Naive thymus-derived CD8-positive, alpha-beta T cell (primary cell): ENCODE data around the gene PLAGL2. TPM values are rescaled to one million over a fixed set of nuclear protein-coding genes. Genes with fewer than 3 reads are reported as not detected.

ENCODE experiments used
- ATAC-seq, 2 donors: fragments of 150-1000 bp; cut with Tn5 transposase in 1 of 2; sonication (Bioruptor Pico), chemical (Tn5 transposase) in 1 of 2; 1 replicate in 1 of 2; 2 replicates in 1 of 2; pipeline ENCODE4 v1.10.0; 2021; ENCODE audit warnings: mild to moderate bottlenecking in 2 of 2, moderate library complexity in 2 of 2
- POLR2A ChIA-PET: fragments of 350-600 bp; sonication (Branson Sonifier 250); formaldehyde crosslinking; loops from one replicate; lab custom pipeline; 2021; ENCODE audit warnings: antibody characterized with exemption; lab: Charles Lee
- DNase-seq, 10 donors: peaks; one replicate each; pipeline versions ENCODE4 v3.0.0 to v3.0.0-alpha.2; 2020 to 2022
- H3K27ac Mint-ChIP-seq, 10 donors: one replicate each; pipeline ENCODE4 v1.8.0; 2020 to 2022; ENCODE audit warnings: mild to moderate bottlenecking in 10 of 10, mixed read lengths in 10 of 10, moderate library complexity in 4 of 10, inconsistent platforms in 1 of 10
- H3K27me3 Mint-ChIP-seq, 5 donors: one replicate each; pipeline ENCODE4 v1.8.0; 2021 to 2022; ENCODE audit warnings: mixed read lengths in 5 of 5
- H3K36me3 Mint-ChIP-seq, 3 donors: one replicate each; pipeline ENCODE4 v1.8.0; 2020 to 2022; ENCODE audit warnings: mixed read lengths in 3 of 3, mild to moderate bottlenecking in 2 of 3, inconsistent platforms in 1 of 3
- H3K4me1 Mint-ChIP-seq, 4 donors: one replicate each; pipeline ENCODE4 v1.8.0; 2021 to 2022; ENCODE audit warnings: mixed read lengths in 4 of 4
- H3K4me3 Mint-ChIP-seq, 10 donors: one replicate each; pipeline ENCODE4 v1.8.0; 2020 to 2022; ENCODE audit warnings: mild to moderate bottlenecking in 10 of 10, mixed read lengths in 10 of 10, moderate library complexity in 6 of 10, inconsistent platforms in 1 of 10
- H3K9me3 Mint-ChIP-seq, 9 donors: one replicate each; pipeline ENCODE4 v1.8.0; 2020 to 2022; ENCODE audit warnings: mixed read lengths in 9 of 9, mild to moderate bottlenecking in 3 of 9, inconsistent platforms in 1 of 9, moderate library complexity in 1 of 9
- polyA plus RNA-seq, 3 donors: library from polyadenylated mRNA; unstranded; fragments of 300-500 nt; fragmentation: Illumina TruSeq; gene quantifications; one replicate each; pipeline ENCODE4 v1.2.3, GENCODE V29; 2021
- total RNA-seq, 8 experiments: library from RNA in 2 of 8; stranded (reverse) in 2 of 8; gene quantifications; one replicate each; pipeline ENCODE4 v1.2.3 and lab custom pipeline; 2021 to 2026

The PLAGL2 gene
- total and polyA plus RNA-seq, 5 experiments from 2014 or later: 1.2 to 14.5 (median 4.2) TPM

DNA sequence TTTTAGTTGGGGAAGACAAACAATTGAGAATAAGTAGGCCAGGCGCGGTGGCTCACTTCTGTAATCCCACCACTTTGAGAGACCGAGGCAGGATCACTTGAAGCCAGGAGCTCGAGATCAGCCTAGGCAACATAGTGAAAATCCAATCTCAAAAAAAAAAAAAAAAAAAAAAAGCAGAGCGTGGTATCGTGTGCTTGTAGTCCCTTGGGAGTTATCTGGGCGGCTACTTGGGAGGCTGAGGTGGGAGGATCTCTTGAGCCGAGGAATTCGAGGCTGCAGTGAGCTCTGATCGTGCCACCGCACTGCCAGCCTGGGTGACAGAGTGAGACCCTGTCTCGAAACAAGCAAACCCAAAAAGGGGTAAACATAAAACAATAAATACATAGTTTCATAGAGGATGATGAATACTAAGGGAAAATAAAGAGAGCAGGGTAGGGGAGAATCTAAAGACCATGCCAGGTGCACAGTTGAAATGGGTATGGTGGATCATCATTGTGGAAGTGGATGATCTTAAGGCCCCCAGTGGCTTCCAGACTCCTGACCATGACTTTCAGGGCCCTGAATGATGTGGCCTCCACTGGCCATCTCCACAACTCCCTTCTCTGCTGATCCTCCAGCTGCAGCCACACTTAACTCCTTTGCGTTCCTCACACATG, 1.1 kb upstream of the PLAGL2 start:
- DNase-seq: no peak
- POLR2A ChIA-PET: interaction anchor here (0.6 kb wide), 1 partner anchor 95 kb away, joined by 3 read pairs; no protein-coding TSS in a partner anchor
- H3K27me3 Mint-ChIP-seq: no peaks in the 10 kb centered on the region
- peak overlapping the region; percentile 53 to 93 (median 91) for H3K27ac Mint-ChIP-seq
- peak overlapping the region; percentile 84 to 97 (median 87) for H3K4me3 Mint-ChIP-seq
- H3K4me1 Mint-ChIP-seq: peaks cover 44 to 82% (median 70%) of the 10 kb centered on the region in 4 donors
- ATAC-seq: no peak
- peaks cover 6 to 37% (median 14%) of the 10 kb centered on the region in 3 donors for H3K36me3 Mint-ChIP-seq
- H3K9me3 Mint-ChIP-seq: no peaks in the 10 kb centered on the region

DNA sequence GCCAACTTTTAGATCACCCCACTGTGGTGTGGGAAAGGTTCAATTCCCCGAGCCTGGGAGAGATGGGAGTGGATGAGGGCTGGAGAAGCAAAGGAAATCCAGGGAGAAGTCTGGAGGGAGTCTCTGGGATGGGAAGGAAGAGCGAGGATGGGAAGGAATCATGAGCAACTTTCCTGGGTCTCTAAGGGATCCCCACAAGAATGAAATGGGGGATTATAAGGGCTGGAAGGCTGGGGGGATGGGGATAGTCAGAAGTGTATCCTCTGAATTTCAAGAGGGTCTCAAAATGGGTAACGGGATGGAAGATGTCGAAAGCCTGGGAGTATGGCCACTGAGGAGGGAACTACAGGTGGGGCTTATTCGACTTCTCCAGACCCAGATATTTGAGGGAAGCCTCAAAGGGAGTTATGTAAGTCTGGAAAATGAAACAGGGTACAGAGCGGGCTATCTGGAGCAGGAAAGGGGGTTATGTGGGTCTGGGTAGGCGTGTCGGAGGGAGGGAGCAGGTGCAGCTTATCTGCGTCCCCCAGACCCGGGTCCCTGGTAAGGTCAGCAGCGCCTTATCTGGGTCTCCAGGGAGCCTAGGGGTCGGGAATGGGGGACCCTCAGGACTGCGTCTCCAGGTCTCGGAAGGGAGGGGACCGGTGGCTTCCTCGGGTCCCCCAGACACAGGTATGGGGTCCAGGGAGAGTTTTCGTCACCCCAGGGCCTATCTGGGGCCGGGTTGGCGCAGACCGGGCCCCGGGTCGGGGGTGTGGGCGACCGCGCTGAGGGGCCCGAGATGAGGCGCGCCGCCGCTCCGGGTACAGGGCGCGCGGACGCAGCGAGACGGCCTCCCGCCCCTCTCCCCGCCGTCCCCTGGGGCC, 550 bp downstream of the PLAGL2 start:
- no peaks in the 10 kb centered on the region for H3K9me3 Mint-ChIP-seq
- peak in 1 of 2 donors; percentile 10 for ATAC-seq
- peaks cover 6 to 28% (median 11%) of the 10 kb centered on the region in 3 donors for H3K36me3 Mint-ChIP-seq
- peaks cover 49 to 90% (median 80%) of the 10 kb centered on the region in 4 donors for H3K4me1 Mint-ChIP-seq
- POLR2A ChIA-PET: interaction anchor here (0.6 kb wide), 1 partner anchor 99 kb away, joined by 4 read pairs; no protein-coding TSS in a partner anchor
- H3K27ac Mint-ChIP-seq: peak overlapping the region; percentile 90 to 99 (median 96)
- DNase-seq: peak in 2 of 10 donors; percentile 3 to 22
- H3K4me3 Mint-ChIP-seq: peak overlapping the region; percentile 90 to 97 (median 95)
- no peaks in the 10 kb centered on the region for H3K27me3 Mint-ChIP-seq

DNA sequence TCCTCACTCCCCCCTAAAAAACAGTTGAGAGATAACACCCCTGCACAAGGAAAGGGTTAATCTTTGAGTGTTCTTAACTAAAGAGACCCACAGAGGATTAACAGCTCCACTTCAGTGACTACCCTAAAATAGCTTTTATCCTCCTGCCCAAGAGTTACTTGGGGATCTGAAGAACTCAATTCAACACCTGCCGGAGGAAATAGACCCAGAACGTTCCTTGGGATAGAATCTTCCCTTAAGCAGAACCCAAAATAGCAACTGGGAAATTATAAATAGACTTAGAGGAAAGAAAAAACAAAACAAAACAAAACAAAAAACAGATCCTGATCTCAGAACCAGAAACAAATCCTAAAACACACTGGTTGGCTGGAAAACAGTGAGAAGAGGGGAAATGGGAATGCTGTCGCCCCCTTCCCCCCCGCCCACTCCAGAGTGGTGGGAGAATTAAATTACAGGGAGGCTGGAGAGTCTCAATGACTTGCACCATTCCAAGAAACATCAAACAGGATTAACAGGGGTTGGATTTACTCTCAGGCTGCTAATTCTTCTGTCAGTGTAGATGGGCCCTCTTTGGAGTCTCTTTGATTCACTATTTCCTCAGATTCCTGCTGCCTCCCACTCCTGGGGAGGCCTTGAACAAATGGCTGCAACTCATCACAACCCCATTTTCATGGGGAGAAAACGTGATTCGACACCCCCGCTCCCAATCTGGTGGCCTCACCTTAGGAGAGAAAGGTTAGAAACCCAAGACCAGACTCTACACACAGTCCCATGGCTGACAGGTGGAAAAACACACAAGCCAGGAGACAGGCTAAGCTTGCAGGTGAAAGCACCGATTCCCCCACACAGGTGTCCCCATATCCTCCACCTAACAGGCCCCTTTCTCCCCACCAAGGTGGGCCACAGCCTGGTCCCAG, 1.4 kb downstream of the PLAGL2 start:
- no peak for DNase-seq
- ATAC-seq: no peak
- H3K4me1 Mint-ChIP-seq: peaks cover 45 to 82% (median 75%) of the 10 kb centered on the region in 4 donors
- H3K27me3 Mint-ChIP-seq: no peaks in the 10 kb centered on the region
- H3K4me3 Mint-ChIP-seq: peak overlapping the region; percentile 90 to 97 (median 95)
- H3K36me3 Mint-ChIP-seq: peaks cover 0 to 26% (median 6%) of the 10 kb centered on the region in 3 donors
- peak overlapping the region; percentile 90 to 99 (median 96) for H3K27ac Mint-ChIP-seq
- POLR2A ChIA-PET: interaction anchor here (0.6 kb wide), 1 partner anchor 46 kb away, joined by 6 read pairs; no protein-coding TSS in a partner anchor
- H3K9me3 Mint-ChIP-seq: no peaks in the 10 kb centered on the region

DNA sequence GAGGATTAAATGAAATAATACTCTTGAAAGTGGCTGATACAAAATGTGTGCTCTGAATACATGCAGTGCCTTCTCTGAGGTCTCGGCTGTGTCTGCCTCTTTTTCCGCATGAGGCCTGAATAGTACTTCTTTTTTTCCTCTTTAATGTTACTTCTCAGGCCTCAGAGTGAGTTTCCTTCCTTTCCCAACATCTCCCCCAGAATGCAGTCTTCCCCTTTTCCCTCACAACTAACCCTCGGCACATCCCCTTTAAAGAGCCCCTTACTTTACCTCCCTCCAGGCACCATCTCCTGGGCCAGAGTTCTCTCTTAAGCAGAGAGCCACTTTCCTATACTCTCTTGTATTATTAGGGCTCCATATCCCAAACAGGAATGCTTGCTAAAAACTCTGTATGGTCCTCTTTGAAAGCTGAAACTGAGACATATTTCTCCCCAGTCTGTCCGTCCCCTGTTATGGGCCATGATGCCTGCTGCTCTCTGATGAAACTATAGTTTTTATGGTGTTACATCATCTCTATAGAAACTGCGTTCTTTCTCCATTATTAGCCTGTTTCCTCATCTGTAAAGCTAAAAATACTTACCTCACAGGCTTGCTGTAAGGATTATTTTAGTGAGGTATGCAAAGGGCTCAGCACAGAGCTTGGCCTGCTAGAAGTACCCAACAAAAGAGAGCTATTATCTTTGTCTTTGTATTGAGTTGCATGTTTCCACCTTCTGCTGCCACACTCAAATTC, 2.3 kb downstream of the PLAGL2 start:
- DNase-seq: no peak
- H3K27ac Mint-ChIP-seq: peak overlapping the region; percentile 7 to 95 (median 71)
- no peaks in the 10 kb centered on the region for H3K27me3 Mint-ChIP-seq
- H3K36me3 Mint-ChIP-seq: peaks cover 0 to 27% (median 0%) of the 10 kb centered on the region in 3 donors
- ATAC-seq: no peak
- no peaks in the 10 kb centered on the region for H3K9me3 Mint-ChIP-seq
- peak overlapping the region; percentile 90 to 97 (median 95) for H3K4me3 Mint-ChIP-seq
- peaks cover 42 to 73% (median 68%) of the 10 kb centered on the region in 4 donors for H3K4me1 Mint-ChIP-seq
- POLR2A ChIA-PET: interaction anchor here (0.5 to 0.8 kb wide), 3 partner anchors 47 to 153 kb away, joined by 4 to 8 read pairs (median 6); partner anchors contain the start of gene ASXL1

DNA sequence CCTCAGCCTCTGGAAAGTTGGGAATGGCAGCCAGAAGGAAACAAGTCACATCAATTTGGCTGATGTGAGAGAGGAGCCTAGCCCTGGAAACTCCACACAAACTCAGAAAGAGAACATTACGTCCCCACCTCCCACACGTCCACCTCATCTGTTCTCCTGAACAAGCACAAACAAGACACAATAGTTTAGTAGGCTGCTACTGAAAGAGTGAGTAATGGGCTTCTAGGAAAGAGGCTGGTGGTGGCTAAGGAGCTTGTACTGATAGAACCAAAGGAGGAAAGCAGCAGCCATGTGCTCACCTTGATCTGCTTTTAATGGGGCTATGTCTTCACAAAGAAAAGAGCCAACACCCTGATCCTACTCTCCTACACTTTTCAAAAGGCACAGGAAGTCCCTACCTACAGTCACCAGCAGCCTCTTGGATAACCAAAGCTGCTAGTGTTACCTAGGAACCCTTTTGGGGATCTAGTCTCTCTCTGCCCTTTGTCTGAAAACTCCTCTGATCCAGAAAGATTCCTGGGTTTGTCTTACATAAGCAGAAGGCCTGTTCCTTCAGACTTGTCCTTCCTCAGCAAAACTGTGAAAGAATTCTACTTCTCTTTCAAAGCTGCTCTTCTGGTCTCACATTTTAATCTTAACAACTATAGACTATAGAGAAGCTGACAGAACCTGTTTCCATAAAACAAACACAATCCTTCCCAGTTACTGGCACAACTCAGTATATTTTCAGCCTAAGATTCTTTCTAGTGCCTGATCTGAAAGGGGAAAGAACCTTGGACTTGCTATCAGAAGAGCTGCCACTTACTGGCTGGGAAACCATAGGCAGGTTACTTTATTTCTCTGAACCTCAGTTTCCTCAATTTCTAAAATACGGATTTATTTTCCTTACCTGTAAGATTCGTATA, 3.1 kb downstream of the PLAGL2 start:
- Mint-ChIP-seq H3K4me1 (peaks cover 40 to 67% (median 66%) of the 10 kb centered on the region in 4 donors), H3K36me3 (peaks cover 0 to 34% (median 0%) of the 10 kb centered on the region in 3 donors), H3K27ac (peak overlapping the region; percentile 3 to 93 (median 56)), H3K4me3 (peak overlapping the region in 7 of 10 donors; percentile 1 to 97 (median 93)), H3K9me3 (no peaks in the 10 kb centered on the region), H3K27me3 (no peaks in the 10 kb centered on the region)
- DNase-seq (no peak), ATAC-seq (no peak)
- POLR2A ChIA-PET: interaction anchor here (0.8 to 2.2 kb wide), 2 partner anchors 15 to 153 kb away, joined by 4 to 6 read pairs; partner anchors contain the start of gene ASXL1

DNA sequence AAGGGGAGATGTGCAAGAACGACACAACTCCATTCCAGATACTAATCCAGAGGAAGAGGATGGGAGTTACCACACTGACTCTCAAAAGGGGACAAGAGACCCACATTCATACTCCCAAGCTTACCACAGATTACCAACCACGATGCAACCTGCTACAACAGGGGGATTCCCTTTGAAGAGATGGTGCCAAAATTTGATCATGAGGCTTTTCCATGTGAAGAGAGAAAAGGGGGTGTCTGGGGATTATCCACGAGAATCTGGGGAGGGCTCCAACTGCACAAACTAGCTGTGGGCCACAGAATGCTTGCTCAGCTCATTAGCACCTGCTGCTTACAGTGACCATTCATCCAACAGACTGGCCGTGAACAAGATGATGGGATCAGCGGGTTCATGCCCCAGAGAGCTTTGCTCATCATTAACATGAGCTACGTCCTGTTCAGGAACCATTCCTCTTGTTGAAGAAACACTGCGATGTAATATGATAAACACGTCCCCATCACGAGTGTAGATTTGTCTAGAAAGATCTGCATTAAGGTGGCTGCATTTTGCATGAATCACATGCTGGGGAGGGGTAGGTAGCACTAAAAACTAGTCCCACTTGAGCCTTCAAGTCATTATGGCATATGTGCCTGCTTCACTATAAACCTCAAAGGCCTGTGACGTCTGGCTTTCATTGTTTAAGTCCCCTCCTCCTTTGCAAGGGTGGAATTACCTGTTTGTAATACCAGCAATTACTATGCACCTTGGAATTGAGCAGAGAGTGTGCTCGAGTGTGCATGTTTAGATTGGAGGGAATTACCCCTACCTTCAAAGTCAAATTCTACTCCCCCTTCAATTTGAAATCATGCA, 4.0 kb downstream of the PLAGL2 start:
- Mint-ChIP-seq H3K36me3 (peaks cover 0 to 42% (median 0%) of the 10 kb centered on the region in 3 donors), H3K4me3 (peak overlapping the region in 4 of 10 donors; percentile 3 to 93 (median 30)), H3K27me3 (no peaks in the 10 kb centered on the region), H3K9me3 (no peaks in the 10 kb centered on the region), H3K27ac (peak overlapping the region; percentile 4 to 93 (median 60)), H3K4me1 (peaks cover 38 to 63% (median 61%) of the 10 kb centered on the region in 4 donors)
- ATAC-seq (no peak), DNase-seq (no peak)
- POLR2A ChIA-PET: interaction anchor here (2.2 kb wide), 1 partner anchor 14 kb away, joined by 6 read pairs; no protein-coding TSS in a partner anchor

DNA sequence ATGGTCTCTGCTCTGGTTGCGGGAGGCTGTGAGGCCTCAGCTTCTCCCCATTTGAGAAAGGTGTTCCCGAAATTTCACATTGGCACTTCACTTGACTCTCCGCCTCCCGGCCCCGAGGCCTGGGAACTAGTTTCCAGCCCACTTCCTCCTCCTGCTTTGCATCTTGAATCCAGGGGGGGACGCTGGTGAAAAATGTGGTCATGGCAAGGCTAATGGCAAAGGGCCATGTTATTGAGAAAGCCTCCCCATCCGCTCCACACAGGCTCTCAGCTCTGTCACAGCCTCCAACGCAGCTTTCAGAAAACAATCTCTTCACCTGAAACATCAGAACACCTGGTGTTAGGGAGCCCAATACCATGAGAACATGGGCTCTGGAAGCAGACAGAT, 5.6 kb downstream of the PLAGL2 start:
- peaks cover 41 to 58% (median 56%) of the 10 kb centered on the region in 4 donors for H3K4me1 Mint-ChIP-seq
- ATAC-seq: no peak
- peak overlapping the region in 1 of 10 donors; percentile 70 for H3K4me3 Mint-ChIP-seq
- POLR2A ChIA-PET: interaction anchor here (2.2 kb wide), 1 partner anchor 12 kb away, joined by 6 read pairs; no protein-coding TSS in a partner anchor
- H3K9me3 Mint-ChIP-seq: no peaks in the 10 kb centered on the region
- no peak for DNase-seq
- peak overlapping the region in 5 of 10 donors; percentile 8 to 93 (median 55) for H3K27ac Mint-ChIP-seq
- H3K36me3 Mint-ChIP-seq: peaks cover 0 to 58% (median 2%) of the 10 kb centered on the region in 3 donors
- no peaks in the 10 kb centered on the region for H3K27me3 Mint-ChIP-seq

DNA sequence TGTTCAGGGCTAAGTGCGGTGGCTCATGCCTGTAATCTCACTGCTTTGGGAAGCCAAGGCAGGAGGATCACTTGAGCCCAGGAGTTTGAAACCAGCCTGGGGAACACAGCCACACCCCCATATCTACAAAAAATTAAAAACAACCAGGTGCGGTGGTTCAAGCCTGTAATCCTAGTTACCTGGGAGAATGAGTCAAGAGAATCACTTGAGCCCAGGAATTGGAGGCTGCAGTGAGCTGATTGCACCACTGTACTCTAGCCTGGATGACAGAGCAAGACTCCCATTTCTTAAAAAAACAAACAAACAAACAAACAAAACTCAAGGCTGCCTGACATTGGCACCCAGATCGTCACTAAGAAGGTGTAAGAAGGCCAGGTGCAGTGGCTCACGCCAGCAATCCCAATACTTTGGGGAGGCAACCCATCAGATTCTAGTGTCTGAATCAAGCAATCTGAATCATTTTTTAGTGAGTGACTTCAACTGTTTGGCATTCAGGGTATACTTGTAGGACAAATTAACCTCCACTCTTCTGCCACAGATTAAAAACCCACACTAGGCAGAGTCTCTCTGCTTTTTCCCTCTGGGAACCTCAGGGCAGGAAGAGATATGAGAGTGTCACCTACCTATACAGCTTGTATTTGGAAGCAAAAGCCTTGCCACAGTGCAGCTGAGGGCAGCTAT, 6.1 kb downstream of the PLAGL2 start:
- no peak for ATAC-seq
- POLR2A ChIA-PET: interaction anchor here (0.9 kb wide), 1 partner anchor 15 kb away, joined by 3 read pairs; no protein-coding TSS in a partner anchor
- peaks cover 0 to 63% (median 2%) of the 10 kb centered on the region in 3 donors for H3K36me3 Mint-ChIP-seq

DNA sequence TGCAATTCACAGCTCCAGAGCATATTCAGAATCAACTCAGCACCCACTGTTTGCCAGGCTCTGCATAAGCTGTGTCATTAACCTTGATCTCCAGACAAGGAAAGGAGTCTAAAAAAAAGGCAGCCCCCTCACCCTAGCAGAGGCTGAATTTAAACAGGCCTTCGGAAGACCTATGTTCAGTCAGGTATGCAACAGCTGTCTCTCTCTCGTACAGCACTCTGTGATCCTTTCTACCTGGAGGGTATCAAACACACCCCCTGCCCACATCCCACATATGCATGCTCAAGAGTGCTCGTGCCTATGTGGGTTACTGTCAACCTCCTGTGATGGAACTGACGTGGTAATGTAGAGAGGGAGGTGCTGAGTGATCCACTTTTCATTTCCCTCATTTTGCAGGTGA, 8.5 kb downstream of the PLAGL2 start:
- no peak for ATAC-seq
- peak overlapping the region in 5 of 10 donors; percentile 33 to 60 (median 50) for H3K27ac Mint-ChIP-seq
- H3K9me3 Mint-ChIP-seq: no peaks in the 10 kb centered on the region
- H3K27me3 Mint-ChIP-seq: no peaks in the 10 kb centered on the region
- POLR2A ChIA-PET: no interaction called here
- no peak overlapping the region for H3K4me3 Mint-ChIP-seq
- peaks cover 0 to 78% (median 8%) of the 10 kb centered on the region in 3 donors for H3K36me3 Mint-ChIP-seq
- DNase-seq: no peak
- H3K4me1 Mint-ChIP-seq: peaks cover 26 to 35% (median 29%) of the 10 kb centered on the region in 4 donors

More for the DNA sequence above, 6.1 kb downstream of the PLAGL2 start:
- Mint-ChIP-seq H3K27me3 (no peaks in the 10 kb centered on the region), H3K9me3 (no peaks in the 10 kb centered on the region), H3K27ac (peak overlapping the region in 4 of 10 donors; percentile 4 to 40 (median 31)), H3K4me3 (peak overlapping the region in 1 of 10 donors; percentile 70), H3K4me1 (peaks cover 35 to 53% (median 51%) of the 10 kb centered on the region in 4 donors)
- DNase-seq: no peak
